Measurements from ENCODE around the gene TSPAN10.

The TSPAN10 gene

GRCh38 chr17:81667754-81668153 is 30.8 kb downstream of the TSPAN10 start:
- TF ChIP-seq YY1 (IDR thresholded peaks at IDR 0.05; ENCODE audit: low read depth) (no peak), EP300 (IDR thresholded peaks at IDR 0.05; ENCODE audit: borderline replicate concordance) (no peak), USF1 (IDR thresholded peaks at IDR 0.05) (no peak), TCF12 (IDR thresholded peaks at IDR 0.05; ENCODE audit: low read depth) (no peak), NFIC (IDR thresholded peaks at IDR 0.05) (no peak), TEAD4 (IDR thresholded peaks at IDR 0.05) (no peak), FOXM1 (IDR thresholded peaks at IDR 0.05; ENCODE audit: borderline replicate concordance, low read depth) (no peak), CEBPB (IDR thresholded peaks at IDR 0.05) (no peak), TAF1 (IDR thresholded peaks at IDR 0.05; ENCODE audit: low read depth) (no peak), RAD21 (IDR thresholded peaks at IDR 0.05; ENCODE audit: low read depth) (no peak), ZBTB7A (IDR thresholded peaks at IDR 0.05; ENCODE audit: low read depth) (no peak), MAX (IDR thresholded peaks at IDR 0.05) (no peak), CREB1 (IDR thresholded peaks at IDR 0.05; ENCODE audit: low read depth) (no peak), EGR1 (IDR thresholded peaks at IDR 0.05) (no peak)
- TF ChIP-seq, protein P1, sequence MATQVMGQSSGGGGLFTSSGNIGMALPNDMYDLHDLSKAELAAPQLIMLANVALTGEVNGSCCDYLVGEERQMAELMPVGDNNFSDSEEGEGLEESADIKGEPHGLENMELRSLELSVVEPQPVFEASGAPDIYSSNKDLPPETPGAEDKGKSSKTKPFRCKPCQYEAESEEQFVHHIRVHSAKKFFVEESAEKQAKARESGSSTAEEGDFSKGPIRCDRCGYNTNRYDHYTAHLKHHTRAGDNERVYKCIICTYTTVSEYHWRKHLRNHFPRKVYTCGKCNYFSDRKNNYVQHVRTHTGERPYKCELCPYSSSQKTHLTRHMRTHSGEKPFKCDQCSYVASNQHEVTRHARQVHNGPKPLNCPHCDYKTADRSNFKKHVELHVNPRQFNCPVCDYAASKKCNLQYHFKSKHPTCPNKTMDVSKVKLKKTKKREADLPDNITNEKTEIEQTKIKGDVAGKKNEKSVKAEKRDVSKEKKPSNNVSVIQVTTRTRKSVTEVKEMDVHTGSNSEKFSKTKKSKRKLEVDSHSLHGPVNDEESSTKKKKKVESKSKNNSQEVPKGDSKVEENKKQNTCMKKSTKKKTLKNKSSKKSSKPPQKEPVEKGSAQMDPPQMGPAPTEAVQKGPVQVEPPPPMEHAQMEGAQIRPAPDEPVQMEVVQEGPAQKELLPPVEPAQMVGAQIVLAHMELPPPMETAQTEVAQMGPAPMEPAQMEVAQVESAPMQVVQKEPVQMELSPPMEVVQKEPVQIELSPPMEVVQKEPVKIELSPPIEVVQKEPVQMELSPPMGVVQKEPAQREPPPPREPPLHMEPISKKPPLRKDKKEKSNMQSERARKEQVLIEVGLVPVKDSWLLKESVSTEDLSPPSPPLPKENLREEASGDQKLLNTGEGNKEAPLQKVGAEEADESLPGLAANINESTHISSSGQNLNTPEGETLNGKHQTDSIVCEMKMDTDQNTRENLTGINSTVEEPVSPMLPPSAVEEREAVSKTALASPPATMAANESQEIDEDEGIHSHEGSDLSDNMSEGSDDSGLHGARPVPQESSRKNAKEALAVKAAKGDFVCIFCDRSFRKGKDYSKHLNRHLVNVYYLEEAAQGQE (IDR thresholded peaks at IDR 0.05; ENCODE audit: low read depth) = no peak

- TF ChIP-seq MAX (IDR thresholded peaks at IDR 0.05) (no peak), ZBTB7A (IDR thresholded peaks at IDR 0.05; ENCODE audit: low read depth) (no peak), NFIC (IDR thresholded peaks at IDR 0.05) (no peak), CREB1 (IDR thresholded peaks at IDR 0.05; ENCODE audit: low read depth) (no peak), YY1 (IDR thresholded peaks at IDR 0.05; ENCODE audit: low read depth) (no peak), TCF12 (IDR thresholded peaks at IDR 0.05; ENCODE audit: low read depth) (no peak), EP300 (IDR thresholded peaks at IDR 0.05; ENCODE audit: borderline replicate concordance) (no peak)
- TF ChIP-seq, protein P1 (IDR thresholded peaks at IDR 0.05; ENCODE audit: low read depth) = no peak
These were observed 35.5 kb downstream of the TSPAN10 start for GRCh38 chr17:81672504-81672903.

- TF ChIP-seq CREB1 (IDR thresholded peaks at IDR 0.05; ENCODE audit: low read depth) (no peak), TCF12 (IDR thresholded peaks at IDR 0.05; ENCODE audit: low read depth) (no peak), EP300 (IDR thresholded peaks at IDR 0.05; ENCODE audit: borderline replicate concordance) (no peak), MAX (IDR thresholded peaks at IDR 0.05) (no peak), EGR1 (IDR thresholded peaks at IDR 0.05) (no peak), NFIC (IDR thresholded peaks at IDR 0.05) (no peak), YY1 (IDR thresholded peaks at IDR 0.05; ENCODE audit: low read depth) (no peak), TEAD4 (IDR thresholded peaks at IDR 0.05) (no peak), CEBPB (IDR thresholded peaks at IDR 0.05) (no peak)
- TF ChIP-seq, protein P1 (IDR thresholded peaks at IDR 0.05; ENCODE audit: low read depth) = no peak
These were observed 36.0 kb downstream of the TSPAN10 start for GRCh38 chr17:81672954-81673353.

GRCh38 chr17:81673561-81674258 is 36.7 kb downstream of the TSPAN10 start:
- TF ChIP-seq ZBTB7A (IDR thresholded peaks at IDR 0.05; ENCODE audit: low read depth) = no peak
- no peak for TF ChIP-seq MAX (IDR thresholded peaks at IDR 0.05)
- no peak for TF ChIP-seq USF1 (IDR thresholded peaks at IDR 0.05)
- no peak for TF ChIP-seq TAF1 (IDR thresholded peaks at IDR 0.05; ENCODE audit: low read depth)
- no peak for TF ChIP-seq FOXM1 (IDR thresholded peaks at IDR 0.05; ENCODE audit: borderline replicate concordance, low read depth)
